Activated T-cell treated with anti-CD3 and anti-CD28 coated beads, Interleukin-2, amount 50 U/mL, for 72 hours (primary cell): ENCODE results near the gene HP1BP3. TPM values are rescaled to one million over a fixed set of nuclear protein-coding genes. Genes with fewer than 3 reads are reported as not detected.
"Not testable (repeated sequence)": the region's sequence is repeated elsewhere in the genome, so short reads cannot be mapped to it uniquely, and the experiment has no call there.

Experiments
- ATAC-seq, 2 donors: fragments of 150-1000 bp; cut with Tn5 transposase; replicated peaks in 1 of 2; 2 replicates each; pipeline ENCODE4 v1.10.0; 2021; ENCODE audit warnings: moderate library complexity in 2 of 2, mild to moderate bottlenecking in 1 of 2
- DNase-seq, 2 donors: peaks; one replicate each; pipeline ENCODE4 v3.0.0; 2021 to 2022; ENCODE audit warnings: mixed read lengths in 1 of 2
- H3K27ac Mint-ChIP-seq: one replicate; pipeline ENCODE4 v1.8.0; 2022; ENCODE audit warnings: mild to moderate bottlenecking, moderate library complexity, mixed read lengths
- H3K27me3 Mint-ChIP-seq: one replicate; pipeline ENCODE4 v1.8.0; 2022; ENCODE audit warnings: low read depth, mixed read lengths
- H3K36me3 Mint-ChIP-seq, 2 donors: one replicate each; pipeline ENCODE4 v1.8.0; 2022; ENCODE audit warnings: mixed read lengths in 2 of 2, mild to moderate bottlenecking in 1 of 2; ENCODE audit not compliant: insufficient read depth in 2 of 2
- H3K4me1 Mint-ChIP-seq: one replicate; pipeline ENCODE4 v1.8.0; 2022; ENCODE audit warnings: low read depth, mixed read lengths
- H3K4me3 Mint-ChIP-seq, 2 donors: one replicate each; pipeline ENCODE4 v1.8.0; 2022; ENCODE audit warnings: mild to moderate bottlenecking in 2 of 2, mixed read lengths in 2 of 2, moderate library complexity in 2 of 2
- H3K9me3 Mint-ChIP-seq, 2 donors: one replicate each; pipeline ENCODE4 v1.8.0; 2022; ENCODE audit warnings: mixed read lengths in 2 of 2
- total RNA-seq, 2 donors: library from RNA; stranded (reverse); gene quantifications; one replicate each; pipeline ENCODE4 v1.2.3, GENCODE V29; 2022

HP1BP3 gene
- total RNA-seq, 2 donors from 2014 or later = 283 to 333 TPM

GRCh38 chr1:20792196-20792595, 5.1 kb upstream of the HP1BP3 start:
- ATAC-seq = no peak
- Mint-ChIP-seq H3K27me3 (no peaks in the 10 kb centered on the region), H3K9me3 (no peaks in the 10 kb centered on the region), H3K27ac (no peak overlapping the region), H3K4me3 (no peak overlapping the region), H3K36me3 (no peaks in the 10 kb centered on the region), H3K4me1 (peaks cover 12% of the 10 kb centered on the region)
- no peak for DNase-seq

DNA sequence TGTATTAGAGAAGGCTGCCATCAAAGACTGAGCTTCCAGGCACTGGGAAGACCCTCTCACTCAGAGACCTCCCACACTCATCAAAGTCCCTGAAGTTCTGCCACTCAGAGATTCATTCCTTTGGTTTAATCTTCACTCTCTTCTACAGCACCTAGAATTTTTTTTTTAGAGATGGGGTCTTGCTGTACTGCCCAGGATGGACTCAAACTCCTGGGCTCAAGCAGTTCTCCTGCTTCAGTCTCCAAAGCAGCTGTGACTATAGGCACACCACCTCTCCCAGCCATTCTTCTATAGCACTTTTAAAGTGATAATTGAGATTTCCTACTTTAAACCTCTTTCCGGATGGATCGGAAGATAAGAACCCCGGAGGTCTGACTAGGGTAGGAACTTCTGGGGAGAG, 3.7 kb upstream of the HP1BP3 start:
- Mint-ChIP-seq H3K27ac (no peak overlapping the region), H3K9me3 (no peaks in the 10 kb centered on the region), H3K27me3 (no peaks in the 10 kb centered on the region), H3K36me3 (peaks cover 0 to 4% of the 10 kb centered on the region in 2 donors), H3K4me1 (peaks cover 12% of the 10 kb centered on the region), H3K4me3 (no peak overlapping the region)
- ATAC-seq (no peak), DNase-seq (no peak)

DNA sequence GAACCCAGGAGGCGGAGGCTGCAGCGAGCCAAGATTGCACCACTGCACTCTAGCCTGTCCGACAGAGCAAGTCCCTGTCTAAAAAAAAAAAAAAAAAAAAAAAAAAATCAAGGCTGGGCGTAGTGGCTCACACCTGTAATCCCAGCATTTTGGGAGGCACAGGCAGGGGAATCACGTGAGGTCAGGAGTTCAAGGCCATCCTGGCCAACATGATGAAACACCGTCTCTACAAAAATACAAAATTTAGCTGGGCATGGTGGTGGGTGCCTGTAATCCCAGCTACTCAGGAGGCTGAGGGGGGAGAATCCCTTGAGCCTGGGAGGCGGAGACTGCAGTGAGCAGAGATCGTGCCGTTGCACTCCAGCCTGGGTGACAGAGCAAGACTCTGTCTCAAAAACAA, 2.5 kb upstream of the HP1BP3 start:
- not testable (repeated sequence) for H3K27ac Mint-ChIP-seq, H3K27me3 Mint-ChIP-seq, H3K4me3 Mint-ChIP-seq, DNase-seq, ATAC-seq, H3K9me3 Mint-ChIP-seq, H3K36me3 Mint-ChIP-seq
- H3K4me1 Mint-ChIP-seq = peaks cover 19% of the 10 kb centered on the region

GRCh38 chr1:20787840-20788795, 1.0 kb upstream of the HP1BP3 start:
- DNase-seq = no peak
- peaks cover 2 to 9% of the 10 kb centered on the region in 2 donors for H3K36me3 Mint-ChIP-seq
- no peaks in the 10 kb centered on the region for H3K27me3 Mint-ChIP-seq
- H3K27ac Mint-ChIP-seq = peak overlapping the region; percentile 97
- H3K4me1 Mint-ChIP-seq = peaks cover 34% of the 10 kb centered on the region
- no peaks in the 10 kb centered on the region for H3K9me3 Mint-ChIP-seq
- H3K4me3 Mint-ChIP-seq = peak overlapping the region; percentile 91 to 97
- ATAC-seq = no peak

GRCh38 chr1:20786253-20787028, 666 bp downstream of the HP1BP3 start:
- Mint-ChIP-seq H3K36me3 (peaks cover 2 to 9% of the 10 kb centered on the region in 2 donors), H3K4me3 (peak overlapping the region; percentile 90 to 100), H3K4me1 (peaks cover 38% of the 10 kb centered on the region), H3K27me3 (no peaks in the 10 kb centered on the region), H3K27ac (peak overlapping the region; percentile 86), H3K9me3 (no peaks in the 10 kb centered on the region)
- ATAC-seq = peak; percentile 82 to 83
- DNase-seq = peak; percentile 97 to 99

GRCh38 chr1:20785907-20786252, 1.2 kb downstream of the HP1BP3 start:
- H3K9me3 Mint-ChIP-seq = no peaks in the 10 kb centered on the region
- peak overlapping the region; percentile 82 for H3K27ac Mint-ChIP-seq
- H3K4me1 Mint-ChIP-seq = peaks cover 44% of the 10 kb centered on the region
- H3K36me3 Mint-ChIP-seq = peaks cover 3 to 9% of the 10 kb centered on the region in 2 donors
- DNase-seq (no peak), ATAC-seq (peak; percentile 2 to 3)
- H3K27me3 Mint-ChIP-seq = no peaks in the 10 kb centered on the region
- H3K4me3 Mint-ChIP-seq = peak overlapping the region; percentile 90 to 100

GRCh38 chr1:20775700-20776099, 11.4 kb downstream of the HP1BP3 start:
- peak; percentile 84 to 98 for ATAC-seq

GRCh38 chr1:20771780-20772179, 15.3 kb downstream of the HP1BP3 start:
- DNase-seq (no peak), ATAC-seq (no peak)
- H3K4me1 Mint-ChIP-seq = peaks cover 11% of the 10 kb centered on the region
- H3K4me3 Mint-ChIP-seq = no peak overlapping the region
- H3K9me3 Mint-ChIP-seq = no peaks in the 10 kb centered on the region
- peaks cover 12 to 30% of the 10 kb centered on the region in 2 donors for H3K36me3 Mint-ChIP-seq
- H3K27ac Mint-ChIP-seq = no peak overlapping the region
- H3K27me3 Mint-ChIP-seq = no peaks in the 10 kb centered on the region

More at GRCh38 chr1:20775700-20776099, 11.4 kb downstream of the HP1BP3 start:
- Mint-ChIP-seq H3K36me3 (peaks cover 15 to 34% of the 10 kb centered on the region in 2 donors), H3K27me3 (no peaks in the 10 kb centered on the region), H3K4me1 (peaks cover 19% of the 10 kb centered on the region), H3K27ac (no peak overlapping the region), H3K9me3 (no peaks in the 10 kb centered on the region), H3K4me3 (no peak overlapping the region)
- peak in 1 of 2 donors; percentile 21 for DNase-seq

- ATAC-seq = no peak
- DNase-seq = no peak
- no peak overlapping the region for H3K4me3 Mint-ChIP-seq
- H3K4me1 Mint-ChIP-seq = no peaks in the 10 kb centered on the region
- H3K27ac Mint-ChIP-seq = no peak overlapping the region
- H3K9me3 Mint-ChIP-seq = no peaks in the 10 kb centered on the region
- H3K36me3 Mint-ChIP-seq = peaks cover 10 to 35% of the 10 kb centered on the region in 2 donors
- no peaks in the 10 kb centered on the region for H3K27me3 Mint-ChIP-seq
Measured at GRCh38 chr1:20770314-20771087, 16.6 kb downstream of the HP1BP3 start.

GRCh38 chr1:20767271-20767670, 19.8 kb downstream of the HP1BP3 start:
- H3K27ac Mint-ChIP-seq = no peak overlapping the region
- no peaks in the 10 kb centered on the region for H3K9me3 Mint-ChIP-seq
- H3K36me3 Mint-ChIP-seq = peaks cover 6 to 45% of the 10 kb centered on the region in 2 donors
- no peaks in the 10 kb centered on the region for H3K4me1 Mint-ChIP-seq
- DNase-seq (no peak), ATAC-seq (no peak)
- H3K4me3 Mint-ChIP-seq = no peak overlapping the region
- H3K27me3 Mint-ChIP-seq = no peaks in the 10 kb centered on the region

GRCh38 chr1:20763417-20763816, 23.7 kb downstream of the HP1BP3 start:
- ATAC-seq (no peak), DNase-seq (no peak)
- H3K36me3 Mint-ChIP-seq = peaks cover 9 to 49% of the 10 kb centered on the region in 2 donors
- no peak overlapping the region for H3K4me3 Mint-ChIP-seq
- no peak overlapping the region for H3K27ac Mint-ChIP-seq
- H3K4me1 Mint-ChIP-seq = no peaks in the 10 kb centered on the region
- no peaks in the 10 kb centered on the region for H3K9me3 Mint-ChIP-seq
- no peaks in the 10 kb centered on the region for H3K27me3 Mint-ChIP-seq

DNA sequence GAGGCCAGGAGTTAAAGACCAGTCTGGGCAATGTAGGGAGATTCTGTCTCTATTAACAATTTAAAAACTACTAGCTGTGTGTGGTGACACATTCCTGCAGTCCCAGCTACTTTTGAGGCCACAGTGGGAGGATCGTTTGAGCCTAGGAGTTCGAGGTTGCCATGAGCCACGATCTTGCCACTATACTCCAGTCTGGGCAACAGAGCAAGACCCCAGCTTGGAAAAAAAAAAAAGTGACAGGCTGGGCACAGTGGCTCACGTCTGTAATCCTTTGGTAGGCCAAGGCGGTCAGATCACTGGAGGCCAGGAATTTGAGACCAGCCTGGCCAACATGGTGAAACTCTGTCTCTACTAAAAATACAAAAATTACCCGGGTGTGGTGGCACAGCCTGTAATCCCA, 26.8 kb downstream of the HP1BP3 start:
- Mint-ChIP-seq H3K36me3 (peaks cover 12 to 48% of the 10 kb centered on the region in 2 donors), H3K9me3 (no peaks in the 10 kb centered on the region), H3K4me3 (no peak overlapping the region), H3K27me3 (no peaks in the 10 kb centered on the region), H3K4me1 (no peaks in the 10 kb centered on the region), H3K27ac (no peak overlapping the region)
- no peak for ATAC-seq
- no peak for DNase-seq
